Right lobe of liver (tissue), 6 donors: ENCODE results near the gene AIF1L. TPM values are rescaled to one million over a fixed set of nuclear protein-coding genes. Genes with fewer than 3 reads are reported as not detected.

ENCODE experiments used
- ATAC-seq, 4 donors: fragments of 200-7000 bp; cut with Tn5 transposase; one replicate each; pipeline ENCODE4 v1.9.1; 2020; ENCODE audit warnings: mild to moderate bottlenecking in 4 of 4, moderate library complexity in 4 of 4
- DNase-seq, 3 donors: peaks; one replicate each; pipeline ENCODE4 v3.0.0-alpha.2; 2020
- H3K27ac ChIP-seq, 3 donors: fragments of 200-600 bp; one replicate each; pipeline ENCODE4 v1.8.0; 2022
- H3K27me3 ChIP-seq, 2 donors: fragments of 200-600 bp; one replicate each; pipeline ENCODE4 v1.8.0; 2022
- H3K36me3 ChIP-seq, 4 donors: fragments of 200-600 bp; sonication (generic) in 1 of 4; one replicate each; pipeline versions ENCODE4 v1.5.1 to v1.8.0; 2017 to 2022; ENCODE audit warnings: control low read depth in 1 of 4
- H3K4me1 ChIP-seq, 4 donors: fragments of 200-600 bp; sonication (generic) in 1 of 4; one replicate each; pipeline versions ENCODE4 v1.5.1 to v1.8.0; 2017 to 2022; ENCODE audit warnings: control low read depth in 1 of 4
- H3K4me3 ChIP-seq, 3 donors: fragments of 200-600 bp; one replicate each; pipeline ENCODE4 v1.8.0; 2022
- H3K9me3 ChIP-seq, 4 donors: fragments of 200-600 bp; sonication (generic) in 1 of 4; one replicate each; pipeline versions ENCODE4 v1.5.1 to v1.8.0; 2017 to 2022; ENCODE audit warnings: control low read depth in 1 of 4
- POLR2A ChIP-seq: fragments of 450-650 bp; IDR thresholded peaks from one replicate; pipeline ENCODE4 v1.6.1; 2017; ENCODE audit warnings: antibody characterized with exemption, mild to moderate bottlenecking
- WGBS: methylation state at CpG from one replicate; pipeline ENCODE4 v1.1.6; 2018; ENCODE audit warnings: low coverage, low lambda C conversion rate; ENCODE audit not compliant: insufficient coverage; ENCODE audit errors: missing lambda C conversion rate; 5-methylcytosine and 5-hydroxymethylcytosine counted together
- intact Hi-C, 2 donors: fragments of 100-400 bp; cut with DNase I; formaldehyde crosslinking; loops; one replicate each; pipeline versions ENCODE4 v1.11.2 to v1.14.1; 2022
- total RNA-seq, 6 experiments: library from RNA; depleted of rRNA in 2 of 6; stranded (reverse); fragments of >200 nt in 2 of 6; fragmentation: NEBNext Ultra II Directional in 3 of 6; extraction: Animal tissue kit (Norgen Biotek cat#: 25700) in 3 of 6; gene quantifications; one replicate each; pipeline versions ENCODE4 v1.1.0 to v1.2.4, GENCODE V29; 2016 to 2023
- TF ChIP-seq, protein P1 (sequence below), 4 donors: fragments of 200-600 bp in 3 of 4; fragments of 450-650 bp in 1 of 4; IDR thresholded peaks; one replicate each; pipeline versions ENCODE4 v1.5.1 to v1.8.0; 2016 to 2022; ENCODE audit warnings: antibody characterized with exemption in 4 of 4, mild to moderate bottlenecking in 2 of 4
- donor health status: DM: no; HTN: yes; CAD: no.
- donor health status: DM: no; HTN: no; CAD: no.
- donor health status: DM: no; HTN: no; CAD: no.
- donor health status: DM: no; HTN: yes; CAD: no.
- donor health status: DM: no; HTN: yes; CAD: no.

The AIF1L gene
- total RNA-seq, 6 experiments from 2014 or later: 0.33 to 1.4 (median 0.49) TPM

GRCh38 chr9:131140112-131140511, 43.8 kb downstream of the AIF1L start:
- H3K36me3 ChIP-seq: peaks cover 6 to 88% (median 41%) of the 10 kb centered on the region in 4 donors
- no peak overlapping the region for H3K4me3 ChIP-seq
- no peaks in the 10 kb centered on the region for H3K27me3 ChIP-seq
- no peak overlapping the region for H3K27ac ChIP-seq
- no peaks in the 10 kb centered on the region for H3K4me1 ChIP-seq
- DNase-seq (no peak), ATAC-seq (no peak)
- intact Hi-C loops: no loop called here
- WGBS: no CpG with 5 or more reads among the region's 4 CpGs
- no peaks in the 10 kb centered on the region for H3K9me3 ChIP-seq
- no peak for TF ChIP-seq POLR2A
- TF ChIP-seq, protein P1, sequence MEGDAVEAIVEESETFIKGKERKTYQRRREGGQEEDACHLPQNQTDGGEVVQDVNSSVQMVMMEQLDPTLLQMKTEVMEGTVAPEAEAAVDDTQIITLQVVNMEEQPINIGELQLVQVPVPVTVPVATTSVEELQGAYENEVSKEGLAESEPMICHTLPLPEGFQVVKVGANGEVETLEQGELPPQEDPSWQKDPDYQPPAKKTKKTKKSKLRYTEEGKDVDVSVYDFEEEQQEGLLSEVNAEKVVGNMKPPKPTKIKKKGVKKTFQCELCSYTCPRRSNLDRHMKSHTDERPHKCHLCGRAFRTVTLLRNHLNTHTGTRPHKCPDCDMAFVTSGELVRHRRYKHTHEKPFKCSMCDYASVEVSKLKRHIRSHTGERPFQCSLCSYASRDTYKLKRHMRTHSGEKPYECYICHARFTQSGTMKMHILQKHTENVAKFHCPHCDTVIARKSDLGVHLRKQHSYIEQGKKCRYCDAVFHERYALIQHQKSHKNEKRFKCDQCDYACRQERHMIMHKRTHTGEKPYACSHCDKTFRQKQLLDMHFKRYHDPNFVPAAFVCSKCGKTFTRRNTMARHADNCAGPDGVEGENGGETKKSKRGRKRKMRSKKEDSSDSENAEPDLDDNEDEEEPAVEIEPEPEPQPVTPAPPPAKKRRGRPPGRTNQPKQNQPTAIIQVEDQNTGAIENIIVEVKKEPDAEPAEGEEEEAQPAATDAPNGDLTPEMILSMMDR (IDR thresholded peaks at IDR 0.05): no peak

DNA sequence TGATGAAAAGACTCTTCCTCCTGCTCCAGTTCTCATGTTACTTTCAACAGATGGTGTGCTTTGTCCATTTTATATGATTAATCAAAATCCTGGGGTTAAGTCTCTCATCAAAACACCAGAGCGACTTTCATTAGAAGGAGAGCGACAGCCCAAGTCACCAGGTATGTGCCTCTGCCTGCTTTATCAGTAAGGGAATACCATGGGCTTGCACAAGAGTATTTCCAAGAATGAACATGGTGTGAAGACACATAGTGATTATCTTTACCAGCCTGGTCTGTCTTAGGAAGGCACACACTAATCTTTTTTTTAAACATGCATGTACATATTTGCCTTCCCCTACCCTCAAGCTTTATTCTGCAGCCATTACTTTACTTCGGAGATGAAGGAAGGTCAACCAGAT, 44.2 kb downstream of the AIF1L start:
- Histone ChIP-seq H3K27ac (no peak overlapping the region), H3K36me3 (peaks cover 6 to 88% (median 43%) of the 10 kb centered on the region in 4 donors), H3K27me3 (no peaks in the 10 kb centered on the region), H3K4me1 (no peaks in the 10 kb centered on the region), H3K4me3 (no peak overlapping the region), H3K9me3 (no peaks in the 10 kb centered on the region)
- DNase-seq (no peak), ATAC-seq (no peak)
- TF ChIP-seq POLR2A: no peak
- TF ChIP-seq, protein P1 (IDR thresholded peaks at IDR 0.05): no peak
- 98% methylated on average over 3 of the region's 3 CpGs for WGBS
- intact Hi-C loops: no loop called here

DNA sequence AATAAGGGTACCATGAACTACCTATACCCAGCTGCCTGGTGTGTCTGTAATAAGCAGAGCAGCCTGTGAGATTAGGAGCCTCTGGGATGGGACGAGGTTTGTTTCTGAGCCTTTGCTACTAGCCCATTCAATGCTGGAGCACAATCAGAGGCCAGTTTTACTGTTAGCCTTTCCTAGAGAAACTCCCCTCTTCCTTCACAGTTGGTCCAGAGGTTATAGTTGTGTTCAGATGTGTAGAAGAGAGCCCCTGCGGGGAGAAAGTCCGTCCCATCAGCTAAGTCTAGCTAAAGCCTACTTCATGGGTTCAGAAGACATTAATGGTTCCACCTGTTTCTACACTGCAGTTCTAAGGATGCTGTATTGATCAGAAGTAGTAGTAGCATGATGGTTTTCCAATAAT, 45.8 kb downstream of the AIF1L start:
- H3K4me1 ChIP-seq: no peaks in the 10 kb centered on the region
- WGBS: 89% methylated on average over 3 of the region's 3 CpGs
- peaks cover 0 to 88% (median 43%) of the 10 kb centered on the region in 4 donors for H3K36me3 ChIP-seq
- H3K27me3 ChIP-seq: no peaks in the 10 kb centered on the region
- H3K4me3 ChIP-seq: no peak overlapping the region
- ATAC-seq (no peak), DNase-seq (no peak)
- H3K27ac ChIP-seq: no peak overlapping the region
- TF ChIP-seq POLR2A: no peak
- TF ChIP-seq, protein P1 (IDR thresholded peaks at IDR 0.05): no peak
- H3K9me3 ChIP-seq: no peaks in the 10 kb centered on the region
- intact Hi-C loops: no loop called here

- WGBS: 83% methylated on average over 3 of the region's 3 CpGs
- Histone ChIP-seq H3K4me3 (no peak overlapping the region), H3K27me3 (no peaks in the 10 kb centered on the region), H3K9me3 (no peaks in the 10 kb centered on the region), H3K4me1 (no peaks in the 10 kb centered on the region), H3K36me3 (peaks cover 5 to 97% (median 49%) of the 10 kb centered on the region in 4 donors), H3K27ac (no peak overlapping the region)
- no peak for DNase-seq
- no peak for TF ChIP-seq POLR2A
- TF ChIP-seq, protein P1 (IDR thresholded peaks at IDR 0.05): no peak
- ATAC-seq: no peak
- intact Hi-C loops: no loop called here
Measured at GRCh38 chr9:131144201-131144600, 47.9 kb downstream of the AIF1L start.

DNA sequence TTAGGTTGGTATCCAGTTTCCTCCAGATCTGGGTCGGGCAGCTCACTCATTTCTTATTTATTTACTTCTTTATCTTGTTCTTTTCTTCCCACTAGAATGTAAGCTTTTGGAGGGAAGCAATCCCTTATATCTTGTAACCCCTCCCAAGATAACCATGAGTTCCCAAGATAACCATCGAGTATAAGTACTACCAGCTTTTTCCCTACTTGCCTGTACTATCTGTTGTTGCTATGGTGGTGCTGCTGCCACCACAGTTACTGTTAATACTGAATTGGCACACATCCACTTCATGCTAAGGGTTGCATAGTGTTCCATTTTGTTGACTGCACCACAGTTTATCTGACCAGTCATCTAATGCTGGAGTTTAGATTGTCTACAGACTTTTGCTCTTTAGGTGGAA, 48.9 kb downstream of the AIF1L start:
- WGBS: 96% methylated on average over 2 of the region's 2 CpGs
- Histone ChIP-seq H3K27me3 (no peaks in the 10 kb centered on the region), H3K9me3 (no peaks in the 10 kb centered on the region), H3K4me1 (no peaks in the 10 kb centered on the region), H3K4me3 (no peak overlapping the region), H3K27ac (no peak overlapping the region), H3K36me3 (peaks cover 5 to 97% (median 48%) of the 10 kb centered on the region in 4 donors)
- TF ChIP-seq, protein P1 (IDR thresholded peaks at IDR 0.05): no peak
- TF ChIP-seq POLR2A: no peak
- ATAC-seq (no peak), DNase-seq (no peak)
- intact Hi-C loops: no loop called here
